Gastrocnemius medialis (tissue), 4 donors: ENCODE measurements around the gene PLA2G4D. TPM values are rescaled to one million over a fixed set of nuclear protein-coding genes. Genes with fewer than 3 reads are reported as not detected.

Experiments used
- ATAC-seq, 2 donors: fragments of 150-250 bp; one replicate each; pipeline ENCODE4 v1.9.1; 2016
- DNase-seq, 2 donors: peaks; one replicate each; pipeline ENCODE4 v3.0.0-alpha.2; 2019
- H3K27ac ChIP-seq, 4 donors: fragments of 200-600 bp; sonication (generic); 1 replicate in 1 of 4; 2 replicates in 3 of 4; pipeline ENCODE4 v1.5.1; 2016 to 2018; ENCODE audit warnings: mild to moderate bottlenecking in 2 of 4, moderate library complexity in 1 of 4
- H3K27me3 ChIP-seq, 3 donors: fragments of 200-600 bp; sonication (generic) in 2 of 3; 1 replicate in 1 of 3; 2 replicates in 2 of 3; pipeline versions ENCODE4 v1.5.1 to v1.6.0; 2016 to 2019; ENCODE audit warnings: mild to moderate bottlenecking in 1 of 3, moderate library complexity in 1 of 3
- H3K36me3 ChIP-seq, 2 donors: fragments of 200-600 bp; sonication (generic) in 1 of 2; one replicate each; pipeline ENCODE4 v1.5.1; 2017 to 2018
- H3K4me1 ChIP-seq, 2 donors: fragments of 200-600 bp; sonication (generic) in 1 of 2; one replicate each; pipeline ENCODE4 v1.5.1; 2016 to 2017; ENCODE audit warnings: mild to moderate bottlenecking in 2 of 2
- H3K4me3 ChIP-seq, 4 donors: fragments of 200-600 bp; sonication (generic) in 3 of 4; 1 replicate in 1 of 4; 2 replicates in 3 of 4; pipeline ENCODE4 v1.5.1; 2016 to 2019; ENCODE audit warnings: mild to moderate bottlenecking in 2 of 4
- H3K9me3 ChIP-seq, 3 donors: fragments of 200-600 bp; sonication (generic) in 2 of 3; 1 replicate in 1 of 3; 2 replicates in 2 of 3; pipeline ENCODE4 v1.5.1; 2016 to 2019
- POLR2A ChIP-seq, 2 donors: fragments of 450-650 bp; IDR thresholded peaks; one replicate each; pipeline ENCODE4 v1.6.1; 2017; ENCODE audit warnings: antibody characterized with exemption in 2 of 2, mild to moderate bottlenecking in 2 of 2, moderate library complexity in 2 of 2
- in situ Hi-C, 4 donors: fragments of 200-750 bp; cut with MboI; loops; one replicate each; pipeline versions ENCODE4 v1.15.0 to v1.8.0; 2017; ENCODE audit warnings: low sequenced_read_pairs in 4 of 4
- intact Hi-C: fragments of 100-400 bp; cut with DNase I; formaldehyde crosslinking; loops from one replicate; pipeline ENCODE4 v1.15.1; 2023; ENCODE audit warnings: low total_unique reads
- total RNA-seq, 4 donors: library from RNA; depleted of rRNA; stranded (reverse); fragments of >200 nt; gene quantifications; one replicate each; pipeline versions ENCODE4 v1.1.0 to v1.2.3, GENCODE V29; 2016
- TF ChIP-seq, protein P1 (sequence below), 5 experiments: fragments of 450-650 bp in 3 of 5; fragments of 200-600 bp in 2 of 5; sonication (generic) in 2 of 5; IDR thresholded peaks in 4 of 5; conservative IDR thresholded peaks in 1 of 5; 1 replicate in 4 of 5; 2 replicates in 1 of 5; pipeline ENCODE4 v1.5.1; 2016 to 2019; ENCODE audit warnings: antibody characterized with exemption in 5 of 5, mild to moderate bottlenecking in 3 of 5, moderate library complexity in 3 of 5

The PLA2G4D gene
- total RNA-seq, 4 donors from 2014 or later, result 0.10 TPM; not detected in 3

DNA sequence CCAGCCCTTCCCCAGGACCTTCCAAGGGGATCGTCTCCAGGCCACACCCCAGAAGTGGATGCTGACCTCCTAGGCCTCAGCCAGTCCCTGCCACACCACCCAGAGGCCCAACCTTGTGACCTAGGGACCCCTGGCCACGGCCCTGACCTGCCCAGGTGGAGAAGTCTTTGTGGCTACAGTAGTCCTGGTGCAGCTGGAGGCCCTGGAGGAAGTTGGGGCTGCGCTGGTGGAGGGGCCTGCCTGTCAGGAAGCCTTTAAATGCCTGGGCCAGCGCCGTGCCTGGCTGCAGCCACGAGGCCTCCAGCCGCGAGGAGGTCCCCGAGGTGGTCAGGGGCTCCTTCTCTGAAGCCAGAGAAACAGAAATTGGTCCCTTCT, 23.4 kb downstream of the PLA2G4D start:
- Histone ChIP-seq H3K27me3 (no peaks in the 10 kb centered on the region), H3K4me1 (no peaks in the 10 kb centered on the region), H3K27ac (no peak overlapping the region), H3K36me3 (no peaks in the 10 kb centered on the region), H3K9me3 (no peaks in the 10 kb centered on the region), H3K4me3 (no peak overlapping the region)
- DNase-seq (no peak), ATAC-seq (no peak)
- no peak for TF ChIP-seq POLR2A (IDR thresholded peaks at IDR 0.05)
- TF ChIP-seq, protein P1, sequence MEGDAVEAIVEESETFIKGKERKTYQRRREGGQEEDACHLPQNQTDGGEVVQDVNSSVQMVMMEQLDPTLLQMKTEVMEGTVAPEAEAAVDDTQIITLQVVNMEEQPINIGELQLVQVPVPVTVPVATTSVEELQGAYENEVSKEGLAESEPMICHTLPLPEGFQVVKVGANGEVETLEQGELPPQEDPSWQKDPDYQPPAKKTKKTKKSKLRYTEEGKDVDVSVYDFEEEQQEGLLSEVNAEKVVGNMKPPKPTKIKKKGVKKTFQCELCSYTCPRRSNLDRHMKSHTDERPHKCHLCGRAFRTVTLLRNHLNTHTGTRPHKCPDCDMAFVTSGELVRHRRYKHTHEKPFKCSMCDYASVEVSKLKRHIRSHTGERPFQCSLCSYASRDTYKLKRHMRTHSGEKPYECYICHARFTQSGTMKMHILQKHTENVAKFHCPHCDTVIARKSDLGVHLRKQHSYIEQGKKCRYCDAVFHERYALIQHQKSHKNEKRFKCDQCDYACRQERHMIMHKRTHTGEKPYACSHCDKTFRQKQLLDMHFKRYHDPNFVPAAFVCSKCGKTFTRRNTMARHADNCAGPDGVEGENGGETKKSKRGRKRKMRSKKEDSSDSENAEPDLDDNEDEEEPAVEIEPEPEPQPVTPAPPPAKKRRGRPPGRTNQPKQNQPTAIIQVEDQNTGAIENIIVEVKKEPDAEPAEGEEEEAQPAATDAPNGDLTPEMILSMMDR (IDR thresholded peaks at IDR 0.05 in 4 of 5, conservative IDR thresholded peaks at IDR 0.05 in 1 of 5), result no peak
- in situ Hi-C loops (no loop called here), intact Hi-C loops (no loop called here)

DNA sequence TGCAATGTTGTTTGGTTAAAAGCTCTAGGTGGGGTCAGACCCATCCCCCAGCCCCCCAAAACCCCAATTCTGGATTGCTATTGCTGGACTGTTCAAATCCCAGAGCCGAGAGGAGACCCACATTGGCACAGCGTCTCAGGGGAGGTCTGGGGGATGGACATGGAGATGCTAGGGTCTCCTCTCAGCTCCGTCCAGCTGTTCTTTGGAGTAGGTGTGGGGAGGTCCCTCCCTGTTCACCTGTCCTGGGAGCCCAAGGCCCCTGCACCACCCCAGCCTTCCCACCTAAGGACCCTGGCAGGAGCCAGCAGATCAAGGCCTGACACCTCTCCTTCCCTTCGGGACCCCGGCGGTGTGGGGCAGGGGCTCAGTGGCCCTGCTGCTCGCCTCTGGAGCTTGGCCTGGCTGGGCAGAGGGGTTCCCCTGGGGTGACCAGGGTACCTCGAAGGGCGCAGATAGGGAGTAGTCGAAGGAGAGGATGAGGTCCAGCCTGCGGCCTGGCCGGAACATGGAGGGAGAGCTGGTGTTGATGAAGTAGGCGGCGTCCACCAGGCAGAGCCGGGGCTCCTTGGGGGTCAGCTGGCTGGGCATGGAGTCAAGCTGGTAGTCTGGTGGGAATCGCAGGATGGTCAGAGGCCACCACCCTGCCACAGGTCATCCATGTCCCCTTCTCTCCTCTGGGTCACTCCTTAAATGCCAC, 23.9 kb downstream of the PLA2G4D start:
- intact Hi-C loops (no loop called here), in situ Hi-C loops (no loop called here)

DNA sequence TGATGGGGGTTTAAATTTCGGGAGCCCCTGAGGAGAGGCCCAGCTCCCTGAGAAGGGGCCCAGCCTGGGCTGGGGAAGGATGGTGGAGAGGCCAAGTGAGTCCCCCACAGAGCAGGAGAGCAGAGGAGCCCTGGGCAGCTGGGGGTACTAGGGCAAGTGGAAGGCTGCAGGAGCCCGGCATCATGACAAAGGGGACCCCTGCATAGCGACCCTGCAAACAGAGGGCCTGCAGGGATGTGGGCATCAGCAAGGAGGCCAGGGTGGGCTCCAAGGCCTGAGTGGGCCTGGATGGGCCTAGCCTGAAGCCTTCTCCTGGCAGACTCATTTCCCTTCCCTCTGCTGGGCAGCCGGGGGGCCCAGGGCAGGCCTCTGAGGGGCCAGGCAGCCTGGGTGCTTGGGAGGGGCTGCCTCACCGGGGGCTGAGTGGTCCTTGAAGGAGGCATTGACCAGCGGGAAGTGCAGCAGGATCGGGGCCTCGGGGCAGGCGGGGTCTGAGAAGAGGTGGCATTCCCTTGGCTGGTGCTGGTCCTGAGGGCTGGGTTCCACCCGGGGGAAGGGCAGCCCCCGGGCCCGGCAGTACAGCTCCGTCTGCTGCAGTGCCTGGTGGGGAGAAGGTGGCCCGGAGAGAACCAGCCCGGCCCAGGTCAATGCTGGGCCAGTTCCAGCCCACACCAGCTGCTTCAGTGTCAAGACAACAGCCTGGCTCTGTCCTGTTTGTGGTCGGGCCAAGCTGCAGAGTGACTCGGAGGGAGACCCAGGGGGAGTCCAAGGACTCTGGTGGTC, 24.7 kb downstream of the PLA2G4D start:
- TF ChIP-seq, protein P1 (IDR thresholded peaks at IDR 0.05 in 4 of 5, conservative IDR thresholded peaks at IDR 0.05 in 1 of 5), result no peak
- TF ChIP-seq POLR2A (IDR thresholded peaks at IDR 0.05), result no peak
- H3K27me3 ChIP-seq, result no peaks in the 10 kb centered on the region
- no peak overlapping the region for H3K4me3 ChIP-seq
- no peaks in the 10 kb centered on the region for H3K36me3 ChIP-seq
- H3K27ac ChIP-seq, result no peak overlapping the region
- ATAC-seq, result no peak
- in situ Hi-C loops, result no loop called here
- intact Hi-C loops, result loop anchor here (5.0 kb wide), 2 partner anchors 403 to 583 kb away; no protein-coding TSS in a partner anchor
- H3K9me3 ChIP-seq, result no peaks in the 10 kb centered on the region
- H3K4me1 ChIP-seq, result no peaks in the 10 kb centered on the region
- DNase-seq, result no peak

More for the DNA sequence above, 23.9 kb downstream of the PLA2G4D start:
- ATAC-seq (no peak), DNase-seq (no peak)
- Histone ChIP-seq H3K9me3 (no peaks in the 10 kb centered on the region), H3K4me1 (no peaks in the 10 kb centered on the region), H3K27me3 (no peaks in the 10 kb centered on the region), H3K27ac (no peak overlapping the region), H3K36me3 (no peaks in the 10 kb centered on the region), H3K4me3 (no peak overlapping the region)
- TF ChIP-seq, protein P1 (IDR thresholded peaks at IDR 0.05 in 4 of 5, conservative IDR thresholded peaks at IDR 0.05 in 1 of 5), result no peak
- TF ChIP-seq POLR2A (IDR thresholded peaks at IDR 0.05), result no peak

DNA sequence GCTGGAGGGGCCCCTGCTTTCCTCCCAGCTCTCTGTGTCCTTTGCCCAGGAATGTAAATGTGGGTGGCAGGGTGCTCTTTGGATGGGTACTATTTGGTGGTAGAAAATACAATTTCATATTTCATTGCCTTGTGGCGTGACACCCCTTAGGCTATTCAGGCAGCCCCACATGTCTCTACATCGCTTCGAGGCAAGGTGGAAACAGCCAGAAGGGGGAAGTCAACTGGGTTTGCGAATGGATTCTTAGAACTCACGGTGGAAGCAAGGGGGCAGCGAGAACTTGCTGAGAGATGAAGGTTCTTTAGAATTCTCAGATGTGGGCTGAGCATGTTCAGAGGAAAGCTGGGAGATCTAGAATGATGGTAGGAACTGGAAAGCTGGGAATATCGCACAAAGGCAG, 25.3 kb downstream of the PLA2G4D start:
- DNase-seq (no peak), ATAC-seq (no peak)
- Histone ChIP-seq H3K4me3 (no peak overlapping the region), H3K27ac (no peak overlapping the region), H3K27me3 (no peaks in the 10 kb centered on the region), H3K4me1 (no peaks in the 10 kb centered on the region), H3K36me3 (no peaks in the 10 kb centered on the region), H3K9me3 (no peaks in the 10 kb centered on the region)
- intact Hi-C loops (loop anchor here (5.0 kb wide), 2 partner anchors 403 to 583 kb away; no protein-coding TSS in a partner anchor), in situ Hi-C loops (no loop called here)
- TF ChIP-seq POLR2A (IDR thresholded peaks at IDR 0.05), result no peak
- TF ChIP-seq, protein P1 (IDR thresholded peaks at IDR 0.05 in 4 of 5, conservative IDR thresholded peaks at IDR 0.05 in 1 of 5), result no peak
